HUES6 (cell line): Measurements from ENCODE around the gene ERMAP.

ENCODE experiments used
- H3K27ac ChIP-seq: 2 replicates; pipeline ENCODE4 v1.7.0; 2013; ENCODE audit warnings: low read depth, mild to moderate bottlenecking, low read length, inconsistent platforms
- H3K27me3 ChIP-seq: 2 replicates; pipeline ENCODE4 v1.6.1; 2013; ENCODE audit warnings: low read length; ENCODE audit not compliant: control insufficient read depth, insufficient read depth
- H3K36me3 ChIP-seq: 2 replicates; pipeline ENCODE4 v1.6.1; 2013; ENCODE audit warnings: low read length; ENCODE audit not compliant: control insufficient read depth, insufficient read depth
- H3K4me1 ChIP-seq: 2 replicates; pipeline ENCODE4 v1.6.1; 2013; ENCODE audit warnings: low read length; ENCODE audit not compliant: control insufficient read depth, insufficient read depth
- H3K4me3 ChIP-seq: 2 replicates; pipeline ENCODE4 v1.5.1; 2013; ENCODE audit warnings: low read depth, low read length
- H3K9ac ChIP-seq: one replicate; pipeline ENCODE4 v1.6.1; 2013; ENCODE audit warnings: mild to moderate bottlenecking, low read length
- H3K9me3 ChIP-seq: 2 replicates; pipeline ENCODE4 v1.6.1; 2013; ENCODE audit warnings: low read depth, low read length; ENCODE audit not compliant: control insufficient read depth, insufficient read depth

ERMAP gene

DNA sequence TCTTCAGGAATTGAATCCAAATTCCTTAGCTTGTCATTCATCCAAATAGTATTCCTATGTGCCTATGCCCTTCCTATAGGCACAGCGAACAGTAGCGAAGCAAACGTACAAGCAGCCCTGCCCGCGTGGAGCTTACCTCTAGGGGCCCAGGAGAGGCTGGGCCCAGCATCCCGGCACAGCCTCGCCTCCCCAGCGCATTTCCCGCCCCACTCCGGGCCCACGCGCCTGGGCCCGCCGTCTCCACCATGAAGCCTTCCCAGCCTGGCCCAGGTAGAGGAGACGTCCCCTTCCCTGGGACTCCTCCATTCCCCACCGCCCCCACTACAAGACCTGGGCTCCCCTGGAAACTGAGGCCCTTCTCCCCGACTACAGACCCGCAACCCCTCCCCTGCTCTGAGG, 32.4 kb upstream of the ERMAP start:
- H3K36me3 ChIP-seq: peaks cover 34% of the 10 kb centered on the region
- H3K9me3 ChIP-seq: no peaks in the 10 kb centered on the region
- no peaks in the 10 kb centered on the region for H3K27me3 ChIP-seq
- no peak overlapping the region for H3K9ac ChIP-seq
- no peak overlapping the region for H3K27ac ChIP-seq
- H3K4me1 ChIP-seq: no peaks in the 10 kb centered on the region
- no peak overlapping the region for H3K4me3 ChIP-seq

DNA sequence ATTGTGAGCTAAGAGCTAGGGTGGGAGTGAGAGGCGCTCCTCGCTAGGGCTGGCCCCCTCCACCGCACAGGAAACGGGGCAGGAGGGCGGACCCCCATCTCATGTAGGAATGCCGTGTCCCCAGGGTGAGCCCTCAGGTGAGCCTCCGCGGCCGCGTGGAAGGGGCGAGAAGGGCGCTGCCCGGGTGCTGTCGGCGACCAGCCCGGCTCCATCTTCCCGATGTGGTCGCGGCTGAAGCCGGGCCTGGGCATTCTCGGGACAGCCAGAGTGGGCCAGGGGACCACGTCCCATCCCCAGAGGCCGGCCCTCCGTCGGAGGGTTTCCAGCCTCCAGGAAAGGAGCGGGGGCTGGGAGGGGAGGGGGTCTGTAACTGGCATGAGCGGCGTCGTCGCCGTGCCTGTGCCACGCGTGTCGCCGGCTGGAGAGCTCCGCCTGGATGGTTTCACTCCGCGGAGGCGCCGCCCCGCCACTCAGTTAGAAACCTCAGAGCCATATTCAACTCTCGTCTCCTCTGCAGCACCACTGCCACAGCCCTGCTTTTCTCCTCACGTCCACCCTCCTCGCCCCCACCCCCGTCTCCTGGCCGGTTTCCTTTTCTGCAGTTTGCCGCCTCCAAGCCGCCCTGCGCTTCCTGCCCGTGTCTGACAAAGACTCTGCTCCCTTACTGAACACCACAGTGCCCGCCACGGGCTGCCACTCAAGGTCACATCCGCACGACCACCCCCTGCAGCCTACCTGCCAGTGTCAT, 31.8 kb upstream of the ERMAP start, which contains the start of gene TMEM269:
TMEM269 (plus strand) TSS at position 46 of the 748 bp plus-strand sequence. CDS start 4,903 bp downstream, outside the sequence.
- Histone ChIP-seq H3K27me3 (no peaks in the 10 kb centered on the region), H3K9me3 (no peaks in the 10 kb centered on the region), H3K4me3 (no peak within 1 kb of the TSS), H3K27ac (no peak within 1 kb of the TSS), H3K9ac (no peak within 1 kb of the TSS), H3K4me1 (no peaks in the 10 kb centered on the region), H3K36me3 (peaks cover 29% of the 10 kb centered on the region)

DNA sequence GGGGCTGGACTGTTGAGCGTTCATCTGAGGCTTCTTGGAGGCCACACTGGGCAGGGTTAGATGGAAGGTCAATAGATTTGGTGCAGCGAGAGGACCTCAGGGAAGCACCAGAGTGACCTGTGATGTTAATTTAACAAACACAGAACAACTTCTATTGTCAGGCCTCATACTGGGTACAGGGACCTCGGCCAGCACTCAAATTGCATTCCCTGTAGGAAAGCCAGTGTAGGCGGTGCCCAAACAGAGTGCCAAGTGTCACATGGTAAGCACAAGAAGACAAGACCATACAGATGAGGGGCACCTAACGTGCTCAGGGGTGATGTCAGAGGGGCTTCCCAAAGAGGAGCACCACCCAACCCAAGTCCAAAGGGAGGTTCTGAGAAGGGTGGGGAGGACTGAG, 30.8 kb upstream of the ERMAP start:
- H3K9ac ChIP-seq: no peak overlapping the region
- H3K27ac ChIP-seq: no peak overlapping the region
- no peak overlapping the region for H3K4me3 ChIP-seq
- no peaks in the 10 kb centered on the region for H3K27me3 ChIP-seq
- H3K9me3 ChIP-seq: no peaks in the 10 kb centered on the region
- H3K36me3 ChIP-seq: peaks cover 19% of the 10 kb centered on the region
- H3K4me1 ChIP-seq: no peaks in the 10 kb centered on the region

DNA sequence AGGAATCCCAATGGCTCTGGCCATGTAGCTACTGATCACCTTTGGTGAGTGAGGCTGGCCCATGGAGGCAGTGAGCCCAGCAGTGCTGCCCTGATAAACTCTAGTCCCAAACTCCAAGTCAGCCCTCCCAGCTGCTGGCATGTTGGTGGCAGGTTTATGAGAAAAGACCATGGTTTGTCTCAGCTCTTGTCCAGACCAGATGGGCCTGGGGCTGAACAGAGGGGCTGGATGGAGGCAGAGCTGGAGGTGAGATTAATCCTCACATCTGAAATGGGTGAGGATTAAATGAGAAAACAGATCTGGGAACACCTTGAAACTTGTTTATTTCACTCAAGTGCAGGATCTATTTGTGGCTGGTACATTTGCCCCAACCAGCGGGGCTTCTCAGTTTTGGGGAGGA, 28.9 kb upstream of the ERMAP start:
- Histone ChIP-seq H3K27ac (no peak overlapping the region), H3K27me3 (no peaks in the 10 kb centered on the region), H3K9me3 (no peaks in the 10 kb centered on the region), H3K4me3 (no peak overlapping the region), H3K4me1 (no peaks in the 10 kb centered on the region), H3K9ac (no peak overlapping the region), H3K36me3 (peaks cover 5% of the 10 kb centered on the region)

DNA sequence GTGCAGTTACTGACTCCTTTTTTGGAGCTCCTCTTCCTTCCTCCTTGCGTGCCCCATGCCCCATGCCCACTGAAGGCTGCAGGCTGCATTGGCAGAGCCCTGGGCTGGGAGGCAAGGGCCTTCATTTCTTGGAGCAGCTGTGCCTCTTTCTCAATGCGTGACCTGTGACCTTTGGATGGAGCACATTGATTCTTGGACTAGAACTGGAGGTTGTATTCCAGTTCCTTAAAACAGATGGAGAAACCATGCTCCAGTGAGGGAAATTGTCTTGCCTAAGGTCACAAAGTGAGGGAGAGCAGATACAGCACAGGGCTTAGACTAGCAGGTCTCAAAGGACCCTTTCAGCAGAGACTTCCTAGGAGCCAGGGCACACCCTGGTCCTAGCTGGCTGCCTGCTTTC, 23.1 kb upstream of the ERMAP start:
- Histone ChIP-seq H3K27me3 (no peaks in the 10 kb centered on the region), H3K27ac (no peak overlapping the region), H3K4me1 (no peaks in the 10 kb centered on the region), H3K36me3 (no peaks in the 10 kb centered on the region), H3K4me3 (no peak overlapping the region), H3K9ac (no peak overlapping the region), H3K9me3 (no peaks in the 10 kb centered on the region)

DNA sequence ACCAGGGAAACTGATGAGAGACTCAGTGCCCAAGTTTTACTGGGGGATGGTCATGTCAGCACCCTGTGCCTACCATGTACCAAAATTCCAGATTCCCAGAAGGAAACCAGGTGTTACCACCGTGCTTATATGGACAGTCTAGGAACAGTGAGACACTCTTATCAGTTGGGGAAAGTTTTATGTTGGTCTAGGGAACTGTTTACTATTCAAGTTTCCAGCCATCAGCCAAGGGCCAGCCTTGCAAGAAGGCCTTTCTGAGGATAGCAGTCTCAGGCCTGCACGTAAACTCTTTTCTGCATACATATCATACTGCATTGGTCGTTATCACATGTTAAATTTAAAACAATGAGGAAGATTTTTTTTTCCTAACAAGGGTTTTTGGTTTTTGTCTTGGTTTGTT, 19.5 kb upstream of the ERMAP start:
- Histone ChIP-seq H3K9me3 (no peaks in the 10 kb centered on the region), H3K4me3 (no peak overlapping the region), H3K27me3 (no peaks in the 10 kb centered on the region), H3K4me1 (no peaks in the 10 kb centered on the region), H3K36me3 (no peaks in the 10 kb centered on the region), H3K27ac (no peak overlapping the region), H3K9ac (no peak overlapping the region)

DNA sequence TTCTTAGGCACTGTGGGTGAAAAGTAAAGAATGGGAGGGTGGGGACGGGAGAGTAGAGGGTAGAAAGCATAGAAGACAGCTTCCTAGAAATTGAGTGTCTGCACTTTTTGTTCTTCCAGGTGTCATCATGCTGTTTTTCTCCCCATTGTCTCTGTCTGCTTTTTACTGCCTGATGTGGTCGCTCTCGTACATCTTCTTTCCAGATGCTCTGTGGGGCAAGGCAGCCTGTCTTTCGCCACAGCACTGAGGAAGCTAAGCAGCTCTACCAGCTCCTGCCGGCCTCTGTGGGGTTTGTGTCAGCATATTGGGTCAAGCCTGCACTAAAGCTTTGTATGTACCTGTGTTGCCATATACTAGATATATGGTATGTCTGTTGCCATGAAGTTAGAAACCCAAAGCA, 18.9 kb upstream of the ERMAP start:
- H3K9me3 ChIP-seq: no peaks in the 10 kb centered on the region
- H3K27me3 ChIP-seq: no peaks in the 10 kb centered on the region
- no peak overlapping the region for H3K4me3 ChIP-seq
- H3K36me3 ChIP-seq: no peaks in the 10 kb centered on the region
- H3K27ac ChIP-seq: no peak overlapping the region
- no peaks in the 10 kb centered on the region for H3K4me1 ChIP-seq
- H3K9ac ChIP-seq: no peak overlapping the region

DNA sequence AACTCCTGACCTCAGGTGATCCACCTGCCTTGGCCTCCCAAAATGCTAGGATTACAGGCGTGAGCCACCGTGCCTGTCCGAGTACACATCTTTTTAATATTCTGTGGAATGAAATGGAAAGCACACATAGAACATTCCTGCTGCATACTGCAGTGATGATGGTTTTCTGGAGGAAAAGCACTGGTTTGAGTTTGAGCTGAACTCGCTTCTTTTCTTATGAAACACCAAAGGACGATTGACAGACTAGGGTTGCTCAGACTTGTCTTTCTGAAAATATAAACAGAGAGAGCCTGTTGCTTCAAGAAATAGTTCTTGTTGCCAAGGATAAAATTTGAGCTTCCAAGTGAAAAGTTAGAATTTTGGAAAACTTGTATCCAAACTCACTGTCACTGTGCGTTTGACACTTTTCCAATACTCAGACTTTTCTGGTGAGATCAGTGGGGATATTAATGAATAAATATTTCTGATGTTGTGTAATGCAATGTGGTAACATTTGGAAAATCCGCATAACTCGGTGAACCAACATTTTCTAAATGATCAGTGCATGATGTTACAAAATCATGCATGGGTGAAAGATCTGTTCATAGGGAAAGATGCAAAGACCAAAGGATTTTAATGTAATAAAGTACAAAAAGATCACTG, 15.0 kb upstream of the ERMAP start:
- Histone ChIP-seq H3K27ac (no peak overlapping the region), H3K36me3 (peaks cover 13% of the 10 kb centered on the region), H3K4me1 (no peaks in the 10 kb centered on the region), H3K27me3 (no peaks in the 10 kb centered on the region), H3K9me3 (peaks cover 19% of the 10 kb centered on the region), H3K9ac (no peak overlapping the region), H3K4me3 (no peak overlapping the region)

DNA sequence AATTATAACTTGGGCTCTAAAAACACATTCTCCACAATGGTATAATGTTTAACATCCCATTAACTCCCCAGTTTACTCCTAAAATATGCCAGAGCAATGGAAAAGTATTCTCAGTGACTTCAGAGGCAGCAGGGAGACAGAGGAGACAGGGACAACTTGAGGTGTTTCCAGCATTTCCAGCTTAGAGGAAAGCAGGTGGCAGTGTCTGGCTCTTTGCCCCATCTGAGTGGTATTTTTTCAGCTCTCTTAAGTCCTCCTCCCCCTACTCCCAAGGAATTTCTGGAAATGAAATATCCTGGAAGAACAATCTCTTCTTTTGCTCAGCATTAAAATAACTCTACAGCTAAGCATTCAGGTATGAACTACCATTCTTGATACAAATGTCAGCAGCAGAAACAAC, 10.8 kb upstream of the ERMAP start:
- Histone ChIP-seq H3K4me3 (no peak overlapping the region), H3K27me3 (no peaks in the 10 kb centered on the region), H3K9ac (no peak overlapping the region), H3K27ac (no peak overlapping the region), H3K9me3 (peaks cover 19% of the 10 kb centered on the region), H3K36me3 (peaks cover 22% of the 10 kb centered on the region), H3K4me1 (no peaks in the 10 kb centered on the region)

DNA sequence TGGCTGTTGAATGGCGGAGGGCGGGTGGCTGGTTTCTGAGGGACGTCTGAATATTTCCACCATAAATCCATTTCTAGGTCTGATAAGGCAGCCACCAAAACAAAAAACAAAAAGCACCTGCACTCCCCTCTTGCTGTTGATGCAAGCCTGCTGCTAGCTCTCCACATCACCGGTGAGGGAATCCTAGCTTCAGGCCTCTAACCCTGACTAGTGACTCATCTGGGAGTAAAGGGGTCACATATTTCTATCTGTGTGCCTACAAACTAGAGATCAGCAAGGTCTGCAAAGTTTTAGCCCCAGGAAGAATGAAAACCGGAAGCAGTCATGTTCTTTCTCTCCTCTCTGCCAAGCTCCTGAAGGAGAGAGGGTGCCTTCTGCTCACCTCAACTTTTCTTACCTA, 10.3 kb upstream of the ERMAP start:
- peaks cover 19% of the 10 kb centered on the region for H3K9me3 ChIP-seq
- no peak overlapping the region for H3K27ac ChIP-seq
- H3K9ac ChIP-seq: no peak overlapping the region
- peaks cover 24% of the 10 kb centered on the region for H3K36me3 ChIP-seq
- H3K4me3 ChIP-seq: no peak overlapping the region
- H3K4me1 ChIP-seq: no peaks in the 10 kb centered on the region
- no peaks in the 10 kb centered on the region for H3K27me3 ChIP-seq

DNA sequence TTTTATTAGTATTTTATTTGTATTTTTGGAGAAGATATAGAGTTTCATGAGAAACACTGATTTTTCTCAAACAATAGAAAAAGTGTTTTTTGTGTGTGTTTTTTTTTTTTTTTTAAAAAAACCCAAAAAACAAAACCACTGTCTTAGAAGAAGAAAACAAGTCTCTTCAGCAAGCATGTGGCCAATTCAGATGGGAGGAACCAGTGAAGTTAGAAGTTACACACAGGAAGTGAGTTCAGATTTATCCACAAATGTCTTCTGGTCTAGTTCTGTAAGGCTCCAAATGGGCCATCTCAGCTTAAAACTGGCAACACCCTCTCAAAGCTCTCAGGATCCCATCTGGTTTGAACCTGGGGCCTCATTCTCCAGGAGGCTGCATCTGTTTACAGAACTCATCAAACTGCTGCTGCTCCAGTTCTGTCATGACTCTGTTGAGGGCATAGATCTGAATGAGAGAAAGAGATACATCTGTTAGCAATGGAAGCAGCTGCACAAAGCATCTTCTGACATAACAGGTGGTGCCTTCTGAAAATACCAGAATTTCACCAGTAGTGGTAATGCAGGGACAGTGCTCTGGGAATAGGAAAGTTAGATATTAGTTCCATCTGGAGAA, 9.8 kb upstream of the ERMAP start:
- peaks cover 24% of the 10 kb centered on the region for H3K36me3 ChIP-seq
- H3K27ac ChIP-seq: no peak overlapping the region
- H3K9me3 ChIP-seq: peaks cover 19% of the 10 kb centered on the region
- H3K4me3 ChIP-seq: no peak overlapping the region
- H3K9ac ChIP-seq: no peak overlapping the region
- no peaks in the 10 kb centered on the region for H3K27me3 ChIP-seq
- H3K4me1 ChIP-seq: no peaks in the 10 kb centered on the region
